H1 (cell line): Measurements from ENCODE around the gene CDK10. TPM values are rescaled to one million over a fixed set of nuclear protein-coding genes. Genes with fewer than 3 reads are reported as not detected.

Experiments used
- CTCF ChIA-PET: fragments of 300-600 bp; sonication (Branson Sonifier 250); formaldehyde crosslinking; loops from one replicate; lab custom pipeline; 2021; ENCODE audit not compliant: partially characterized antibody; lab: Charles Lee
- POLR2A ChIA-PET: fragments of 300-600 bp; sonication (Branson Sonifier 250); formaldehyde crosslinking; loops from one replicate; lab custom pipeline; 2021; ENCODE audit warnings: inconsistent platforms; ENCODE audit not compliant: partially characterized antibody; lab: Charles Lee
- DNase-seq, 2 experiments: peaks; one replicate each; pipeline versions ENCODE4 v3.0.0 to v3.0.0-alpha.2; 2010 to 2022; ENCODE audit warnings: low spot score in 2 of 2, low read depth in 1 of 2, mixed read lengths in 1 of 2
- FAIRE-seq: peaks from 2 replicates; lab custom pipeline; 2011; peaks lifted over from hg19 to GRCh38; lab: Jason Lieb, UNC
- H2AFZ ChIP-seq: 2 replicates; pipeline ENCODE4 v1.8.1; 2012; ENCODE audit warnings: low read length, inconsistent platforms
- H2AK5ac ChIP-seq: 2 replicates; pipeline ENCODE4 v1.6.1; 2013; ENCODE audit warnings: low read depth, low read length
- H2BK120ac ChIP-seq: replicated peaks from 2 replicates; pipeline ENCODE3; 2013; ENCODE audit warnings: low read depth, low read length, inconsistent platforms
- H2BK12ac ChIP-seq: 2 replicates; pipeline ENCODE4 v1.6.1; 2013; ENCODE audit warnings: low read depth, low read length
- H2BK15ac ChIP-seq: 2 replicates; pipeline ENCODE4 v1.6.1; 2013; ENCODE audit warnings: low read length
- H2BK20ac ChIP-seq: 2 replicates; pipeline ENCODE4 v1.6.1; 2013; ENCODE audit warnings: low read length
- H2BK5ac ChIP-seq: 2 replicates; pipeline ENCODE4 v1.6.1; 2013; ENCODE audit warnings: low read depth, low read length
- H3K14ac ChIP-seq: 2 replicates; pipeline ENCODE4 v1.6.1; 2013; ENCODE audit warnings: inconsistent platforms; ENCODE audit not compliant: insufficient read length
- H3K18ac ChIP-seq: 2 replicates; pipeline ENCODE4 v1.6.1; 2013; ENCODE audit warnings: low read length; ENCODE audit errors: extremely low read depth
- H3K23ac ChIP-seq: 2 replicates; pipeline ENCODE4 v1.6.1; 2013; ENCODE audit warnings: inconsistent platforms; ENCODE audit not compliant: insufficient read length
- H3K23me2 ChIP-seq: 2 replicates; pipeline ENCODE4 v1.6.1; 2013; ENCODE audit warnings: low read depth, low read length
- H3K27ac ChIP-seq: 2 replicates; pipeline ENCODE4 v1.6.1; 2011; ENCODE audit warnings: low read depth, low read length, inconsistent platforms
- H3K27me3 ChIP-seq, 4 experiments: replicated peaks in 1 of 4; 1 replicate in 1 of 4; 2 replicates in 3 of 4; pipeline versions ENCODE4 v1.6.1 to v1.8.1; 2011 to 2013; ENCODE audit warnings: low read length in 3 of 4, mild to moderate bottlenecking in 3 of 4, inconsistent platforms in 2 of 4, mixed read lengths in 2 of 4, moderate library complexity in 1 of 4; ENCODE audit not compliant: control insufficient read depth in 3 of 4, insufficient read depth in 3 of 4; ENCODE audit errors: extremely low read depth in 1 of 4
- H3K36me3 ChIP-seq, 4 experiments: 2 replicates each; pipeline versions ENCODE4 v1.6.1 to v1.8.1; 2011 to 2013; ENCODE audit warnings: mild to moderate bottlenecking in 4 of 4, low read length in 3 of 4, moderate library complexity in 2 of 4, control low read depth in 1 of 4, inconsistent platforms in 1 of 4; ENCODE audit not compliant: insufficient read depth in 4 of 4, control insufficient read depth in 2 of 4
- H3K4ac ChIP-seq: replicated peaks from 2 replicates; pipeline ENCODE3; 2013; ENCODE audit warnings: low read length, low read depth, mixed read lengths, inconsistent platforms; ENCODE audit not compliant: insufficient read length
- H3K4me1 ChIP-seq, 4 experiments: replicated peaks in 1 of 4; 1 replicate in 1 of 4; 2 replicates in 3 of 4; pipeline versions ENCODE4 v1.6.1 to v1.8.1; 2011 to 2013; ENCODE audit warnings: low read length in 3 of 4, inconsistent platforms in 2 of 4, mixed read lengths in 1 of 4; ENCODE audit not compliant: insufficient read depth in 4 of 4, control insufficient read depth in 3 of 4
- H3K4me2 ChIP-seq, 2 experiments: 2 replicates each; pipeline versions ENCODE4 v1.6.1 to v1.8.1; 2011 to 2013; ENCODE audit warnings: low read depth in 2 of 2, low read length in 2 of 2, control low read depth in 1 of 2, inconsistent platforms in 1 of 2, mild to moderate bottlenecking in 1 of 2; ENCODE audit not compliant: insufficient read depth in 1 of 2
- H3K4me3 ChIP-seq, 4 experiments: fragments of 200-600, 300-600 bp in 1 of 4; sonication (generic), shearing (Covaris generic), sonication (Bioruptor Twin) in 1 of 4; 2 replicates each; pipeline versions ENCODE4 v1.5.1 to v1.8.1; 2011 to 2016; ENCODE audit warnings: low read length in 4 of 4, low read depth in 3 of 4, control low read depth in 2 of 4, inconsistent platforms in 2 of 4, mild to moderate bottlenecking in 2 of 4, mixed read lengths in 1 of 4, moderate library complexity in 1 of 4; ENCODE audit not compliant: insufficient read depth in 2 of 4; ENCODE audit errors: extremely low read depth in 1 of 4
- H3K56ac ChIP-seq: replicated peaks from 2 replicates; pipeline ENCODE3; 2013; ENCODE audit warnings: low read depth, mild to moderate bottlenecking, mixed read lengths, low read length, inconsistent platforms; ENCODE audit not compliant: insufficient read length
- H3K79me1 ChIP-seq: 2 replicates; pipeline ENCODE4 v1.6.1; 2013; ENCODE audit warnings: low read depth, low read length, control low read depth
- H3K79me2 ChIP-seq, 2 experiments: 2 replicates each; pipeline versions ENCODE4 v1.6.1 to v1.8.1; 2012 to 2013; ENCODE audit warnings: low read length in 2 of 2, mild to moderate bottlenecking in 2 of 2, inconsistent platforms in 1 of 2; ENCODE audit not compliant: insufficient read depth in 2 of 2, control insufficient read depth in 1 of 2
- H3K9ac ChIP-seq, 4 experiments: replicated peaks in 1 of 4; 1 replicate in 1 of 4; 2 replicates in 3 of 4; pipeline versions ENCODE4 v1.6.1 to v1.8.1; 2011 to 2013; ENCODE audit warnings: low read depth in 3 of 4, low read length in 3 of 4, control low read depth in 2 of 4, mild to moderate bottlenecking in 2 of 4, moderate library complexity in 2 of 4, inconsistent platforms in 1 of 4; ENCODE audit errors: extremely low read depth in 1 of 4
- H3K9me3 ChIP-seq, 2 experiments: 2 replicates each; pipeline versions ENCODE4 v1.6.1 to v1.8.1; 2012 to 2013; ENCODE audit warnings: mild to moderate bottlenecking in 2 of 2, moderate library complexity in 2 of 2, control low read depth in 1 of 2, inconsistent platforms in 1 of 2, low read depth in 1 of 2, low read length in 1 of 2, mixed read lengths in 1 of 2; ENCODE audit not compliant: insufficient read depth in 2 of 2
- H4K20me1 ChIP-seq, 2 experiments: replicated peaks in 1 of 2; 2 replicates each; pipeline versions ENCODE3 to v1.8.1; 2011 to 2013; ENCODE audit warnings: inconsistent platforms in 2 of 2, low read length in 2 of 2, mild to moderate bottlenecking in 1 of 2; ENCODE audit not compliant: insufficient read depth in 2 of 2, control insufficient read depth in 1 of 2
- H4K5ac ChIP-seq: 2 replicates; pipeline ENCODE4 v1.6.1; 2013; ENCODE audit warnings: low read length, low read depth, mixed read lengths, inconsistent platforms; ENCODE audit not compliant: insufficient read length
- H4K8ac ChIP-seq: 2 replicates; pipeline ENCODE4 v1.8.0; 2013; ENCODE audit warnings: mild to moderate bottlenecking, moderate library complexity, low read length, inconsistent platforms; ENCODE audit not compliant: insufficient read depth; ENCODE audit errors: extremely low read depth
- H4K91ac ChIP-seq: replicated peaks from 2 replicates; pipeline ENCODE3; 2013; ENCODE audit warnings: low read length, mixed read lengths, inconsistent platforms; ENCODE audit not compliant: insufficient read length
- EZH2 ChIP-seq: fragments of 200-600 bp; sonication (generic); IDR thresholded peaks from 2 replicates; pipeline ENCODE4 v1.7.1; 2012; ENCODE audit warnings: low read depth, mild to moderate bottlenecking, moderate library complexity, low read length, inconsistent platforms; ENCODE audit not compliant: severe bottlenecking
- NRF1 ChIP-seq: IDR thresholded peaks from 2 replicates; pipeline ENCODE4 v1.6.1; 2011; ENCODE audit warnings: mild to moderate bottlenecking, low read depth, low read length, improper control_type of control experiment
- TEAD4 ChIP-seq: IDR thresholded peaks from 2 replicates; pipeline ENCODE4 v1.6.1; 2012; ENCODE audit warnings: low read depth, low read length, inconsistent platforms, mixed read lengths
- WGBS, 2 experiments: shearing (Covaris generic) in 1 of 2; methylation state at CpG; one replicate each; pipeline versions ENCODE4 v1.1.6 to v1.1.7; 2013 to 2015; ENCODE audit warnings: low lambda C conversion rate in 2 of 2, mixed read lengths in 2 of 2, inconsistent platforms in 1 of 2, low coverage in 1 of 2, missing lambda C conversion rate in 1 of 2; ENCODE audit not compliant: insufficient replicate concordance in 2 of 2, insufficient coverage in 1 of 2, insufficient read length in 1 of 2; ENCODE audit errors: extremely low coverage in 1 of 2, missing lambda C conversion rate in 1 of 2; 5-methylcytosine and 5-hydroxymethylcytosine counted together
- polyA plus RNA-seq, 7 experiments: library from polyadenylated mRNA; depleted of rRNA in 3 of 7; stranded (reverse) in 5 of 7; unstranded in 2 of 7; fragments of >200 nt in 5 of 7; fragments of 200-250 nt in 2 of 7; gene quantifications; 1 replicate in 5 of 7; 2 replicates in 1 of 7; 4 replicates in 1 of 7; pipeline versions ENCODE4 v1.2.1 to v1.2.3, GENCODE V29; 2011 to 2013; ENCODE audit warnings: missing spikeins in 2 of 7, mixed read lengths in 2 of 7
- total RNA-seq: library from RNA; stranded (reverse); fragmentation: NEBNext Ultra II Directional; extraction: Animal tissue kit (Norgen Biotek cat#: 25700); gene quantifications from 2 replicates; pipeline ENCODE4 v1.2.1, GENCODE V29; 2021

Gene CDK10
- total and polyA plus RNA-seq, 2 of the 8 experiments (the other 6 are each of a cell fraction or from before 2014, with no cell fraction given), result 49.5 to 83.9 TPM

DNA sequence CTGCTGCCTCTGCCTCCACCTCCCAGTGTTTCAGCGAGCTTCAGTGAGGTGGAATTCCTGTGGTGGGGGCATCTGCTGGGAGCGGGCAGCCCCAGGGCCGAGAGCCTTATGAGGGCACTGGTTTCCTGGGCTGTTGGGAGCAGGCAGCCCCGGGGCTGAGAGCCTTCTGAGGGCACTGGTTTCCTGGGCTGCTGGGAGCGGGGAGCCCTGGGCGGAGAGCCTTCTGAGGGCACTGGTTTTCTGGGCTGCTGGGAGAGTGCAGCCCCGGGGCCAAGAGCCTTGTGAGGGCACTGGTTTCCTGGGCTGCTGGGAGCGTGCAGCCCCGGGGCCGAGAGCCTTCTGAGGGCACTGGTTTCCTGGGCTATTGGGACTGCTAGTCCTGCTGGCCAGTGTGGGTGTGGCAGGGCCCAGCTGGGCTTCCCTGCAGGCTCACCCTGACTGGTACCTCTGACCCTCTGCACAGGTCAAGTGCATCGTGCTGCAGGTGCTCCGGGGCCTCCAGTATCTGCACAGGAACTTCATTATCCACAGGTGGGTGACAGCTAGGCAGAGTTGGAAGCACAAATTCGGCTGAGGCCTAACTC, 5.6 kb downstream of the CDK10 start:
- FAIRE-seq, result no peak

More for the DNA sequence above, 5.6 kb downstream of the CDK10 start:
- Histone ChIP-seq H3K9me3 (no peaks in the 10 kb centered on the region), H2AFZ (no peak overlapping the region), H2BK20ac (no peak overlapping the region), H3K36me3 (peaks cover 3 to 33% (median 18%) of the 10 kb centered on the region in 4 experiments; a peak in 7 of 8 replicates), H3K9ac (no peak overlapping the region), H3K18ac (no peak overlapping the region), H2BK12ac (no peak overlapping the region), H4K20me1 (peaks cover 0 to 24% of the 10 kb centered on the region in 2 experiments), H3K27ac (no peak overlapping the region), H3K79me1 (peaks cover 11% of the 10 kb centered on the region), H3K56ac (no peak overlapping the region), H3K4me3 (no peak overlapping the region), H3K14ac (no peak overlapping the region), H3K4ac (no peak overlapping the region), H4K5ac (no peak overlapping the region), H3K4me2 (no peak overlapping the region), H2BK120ac (no peak overlapping the region), H3K23me2 (peaks cover 4% of the 10 kb centered on the region; the same call in 1 of the 2 replicates), H3K27me3 (no peaks in the 10 kb centered on the region), H4K8ac (no peak overlapping the region), H2AK5ac (no peak overlapping the region), H3K4me1 (peaks cover 0 to 7% (median 2%) of the 10 kb centered on the region in 4 experiments; a peak in 4 of 7 replicates), H3K23ac (no peak overlapping the region), H3K79me2 (peaks cover 0 to 11% of the 10 kb centered on the region in 2 experiments; a peak in 1 of 4 replicates), H2BK5ac (no peak overlapping the region), H4K91ac (no peak overlapping the region), H2BK15ac (no peak overlapping the region)
- 91% methylated on average over 13 of the region's 13 CpGs; no CpG with 5 or more reads in 1 of the 2 experiments for WGBS, 2 experiments
- DNase-seq, result no peak
- ChIA-PET CTCF (interaction anchor here (1.2 to 1.4 kb wide), 2 partner anchors 24 to 92 kb away, joined by 3 to 4 read pairs; no protein-coding TSS in a partner anchor), POLR2A (interaction anchor here (0.6 to 1.4 kb wide), 3 partner anchors 11 to 29 kb away, joined by 3 read pairs; partner anchors contain the start of gene VPS9D1)
- TF ChIP-seq EZH2 (no peak), TEAD4 (0 out of 2 replicates have a peak, but pooled peaks have one; percentile 20), NRF1 (no peak)
